OCI-LY1 (cell line): ENCODE data around the gene HDLBP.

ENCODE experiments used
- CTCF ChIP-seq: fragments of 200-600 bp; sonication (generic), shearing (Covaris generic); IDR thresholded peaks from 2 replicates; pipeline ENCODE4 v1.5.1; 2017; ENCODE audit warnings: mild to moderate bottlenecking, antibody characterized with exemption, low read length, moderate library complexity, mixed read lengths
- EZH2 ChIP-seq: fragments of 200-600 bp; sonication (generic), shearing (Covaris generic); IDR thresholded peaks from 2 replicates; pipeline ENCODE4 v1.8.0; 2017; ENCODE audit warnings: borderline replicate concordance, mixed run types, mild to moderate bottlenecking, antibody characterized with exemption, low read length, moderate library complexity, mixed read lengths

- TF ChIP-seq CTCF (no peak), EZH2 (no peak)
These were observed 82.5 kb downstream of the HDLBP start for GRCh38 chr2:241232736-241233575.
